IgD-negative memory B cell (primary cell): Measurements from ENCODE around the gene FOXR1. TPM values are rescaled to one million over a fixed set of nuclear protein-coding genes. Genes with fewer than 3 reads are reported as not detected.

Source experiments
- polyA plus RNA-seq: library from polyadenylated mRNA; unstranded; fragments of 300-500 nt; fragmentation: Illumina TruSeq; gene quantifications from one replicate; pipeline ENCODE4 v1.2.3, GENCODE V29; 2021

The FOXR1 gene
- polyA plus RNA-seq, 1 donor from 2014 or later, result not detected

Other genes with a start within 250 kb of the FOXR1 start
- gene DDX6, start 180.6 kb upstream of the FOXR1 start, polyA plus RNA-seq, result 81.9 TPM
- gene CXCR5, start 87.9 kb upstream of the FOXR1 start, polyA plus RNA-seq, result 93.4 TPM
- gene BCL9L, start 45.8 kb upstream of the FOXR1 start, polyA plus RNA-seq, result 2.8 TPM
- not detected for gene UPK2, start 15.5 kb upstream of the FOXR1 start, polyA plus RNA-seq
- gene CENATAC, start 26.4 kb downstream of the FOXR1 start, polyA plus RNA-seq, result 11.2 TPM
- 4,856 TPM for gene RPS25, start 46.6 kb downstream of the FOXR1 start, polyA plus RNA-seq
- 81.5 TPM for gene TRAPPC4, start 47.0 kb downstream of the FOXR1 start, polyA plus RNA-seq
- 10.9 TPM for gene SLC37A4, start 59.1 kb downstream of the FOXR1 start, polyA plus RNA-seq
- 16.4 TPM for gene HYOU1, start 85.4 kb downstream of the FOXR1 start, polyA plus RNA-seq
- 52.6 TPM for gene VPS11, start 96.1 kb downstream of the FOXR1 start, polyA plus RNA-seq
- gene HMBS, start 113.1 kb downstream of the FOXR1 start, polyA plus RNA-seq, result 24.8 TPM
- gene DPAGT1, start 130.1 kb downstream of the FOXR1 start, polyA plus RNA-seq, result 34.7 TPM
- gene C2CD2L, start 135.6 kb downstream of the FOXR1 start, polyA plus RNA-seq, result 5.6 TPM
- gene HINFP, start 149.8 kb downstream of the FOXR1 start, polyA plus RNA-seq, result 12.9 TPM
- gene ABCG4, start 177.3 kb downstream of the FOXR1 start, polyA plus RNA-seq, result not detected
- gene NLRX1, start 197.0 kb downstream of the FOXR1 start, polyA plus RNA-seq, result 5.6 TPM
- gene NHERF4, start 213.7 kb downstream of the FOXR1 start, polyA plus RNA-seq, result not detected
- 10.0 TPM for gene CBL, start 234.6 kb downstream of the FOXR1 start, polyA plus RNA-seq